ENCODE results near the gene BPIFA3.

The BPIFA3 gene

DNA sequence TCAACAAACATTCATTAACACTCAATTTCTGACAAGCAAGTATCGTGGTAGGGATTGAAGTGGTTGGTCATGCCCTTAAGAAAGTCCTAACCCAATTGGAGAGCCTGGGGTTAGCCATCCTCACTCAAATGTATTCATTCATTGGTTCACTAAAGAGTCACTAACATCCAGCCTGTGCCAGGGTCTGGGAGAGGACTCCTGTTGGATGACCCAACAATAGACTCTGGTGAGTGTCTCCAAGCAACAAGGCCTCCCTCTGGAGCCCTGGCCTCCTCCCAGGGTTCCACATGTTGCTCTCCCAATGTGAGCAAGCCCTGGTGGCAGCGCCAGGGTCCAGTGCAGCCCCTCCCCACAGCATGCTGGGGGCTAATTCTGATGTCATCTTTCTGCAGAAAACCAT lies at the start of gene BPIFA3:
BPIFA3 (plus strand) TSS at position 301 of the 400 bp plus-strand sequence. CDS start 185 bp downstream, outside the sequence.
- no peaks in the 10 kb centered on the region for H3K36me3 ChIP-seq (ENCODE audit: control insufficient read depth, insufficient read depth, low read length, severe bottlenecking)
- H3K9ac ChIP-seq (ENCODE audit: low read length): no peak within 1 kb of the TSS

DNA sequence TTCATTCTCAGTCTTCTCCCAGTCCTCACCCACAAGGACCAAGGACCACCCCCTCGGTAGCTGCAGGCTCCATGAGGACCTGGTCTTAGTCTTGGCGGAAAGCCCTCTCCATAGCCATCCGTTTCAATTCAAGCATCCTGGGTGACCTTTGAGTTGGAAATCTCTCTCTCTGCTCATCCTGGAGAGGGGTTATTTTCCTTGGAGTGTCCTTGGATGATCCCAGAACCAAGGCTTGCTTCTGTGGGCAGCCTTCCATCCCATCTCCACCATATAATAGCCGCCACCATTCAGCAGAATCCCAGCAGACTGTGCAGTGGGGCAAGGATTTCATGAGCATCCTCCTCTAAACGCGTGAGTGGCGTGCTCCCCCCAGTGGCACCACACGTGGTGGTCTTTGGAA lies 49.3 kb upstream of the BPIFA3 start, which contains the start of gene BPIFA2:
BPIFA2 (plus strand) TSS at position 301 of the 400 bp plus-strand sequence. CDS start 987 bp downstream, outside the sequence.
- DNase-seq (ENCODE audit: low read depth): no peak
- Histone ChIP-seq H3K27me3 (replicated peaks; ENCODE audit: control insufficient read depth, insufficient read depth, low read length) (peaks cover 32% of the 10 kb centered on the region), H3K9me3 (ENCODE audit: control insufficient read depth, low read length) (peaks cover 14% of the 10 kb centered on the region), H3K9ac (ENCODE audit: low read length) (no peak within 1 kb of the TSS), H3K4me1 (ENCODE audit: control insufficient read depth, insufficient read depth, low read length) (no peaks in the 10 kb centered on the region), H3K36me3 (ENCODE audit: control insufficient read depth, insufficient read depth, low read length, severe bottlenecking) (no peaks in the 10 kb centered on the region), H3K4me3 (ENCODE audit: low read length) (no peak within 1 kb of the TSS)

More for the DNA sequence above, at the start of gene BPIFA3:
- Histone ChIP-seq H3K4me1 (ENCODE audit: control insufficient read depth, insufficient read depth, low read length) (no peaks in the 10 kb centered on the region), H3K4me3 (ENCODE audit: low read length) (no peak within 1 kb of the TSS), H3K27me3 (replicated peaks; ENCODE audit: control insufficient read depth, insufficient read depth, low read length) (peaks cover 60% of the 10 kb centered on the region), H3K9me3 (ENCODE audit: control insufficient read depth, low read length) (no peaks in the 10 kb centered on the region)
- no peak for DNase-seq (ENCODE audit: low read depth)

DNA sequence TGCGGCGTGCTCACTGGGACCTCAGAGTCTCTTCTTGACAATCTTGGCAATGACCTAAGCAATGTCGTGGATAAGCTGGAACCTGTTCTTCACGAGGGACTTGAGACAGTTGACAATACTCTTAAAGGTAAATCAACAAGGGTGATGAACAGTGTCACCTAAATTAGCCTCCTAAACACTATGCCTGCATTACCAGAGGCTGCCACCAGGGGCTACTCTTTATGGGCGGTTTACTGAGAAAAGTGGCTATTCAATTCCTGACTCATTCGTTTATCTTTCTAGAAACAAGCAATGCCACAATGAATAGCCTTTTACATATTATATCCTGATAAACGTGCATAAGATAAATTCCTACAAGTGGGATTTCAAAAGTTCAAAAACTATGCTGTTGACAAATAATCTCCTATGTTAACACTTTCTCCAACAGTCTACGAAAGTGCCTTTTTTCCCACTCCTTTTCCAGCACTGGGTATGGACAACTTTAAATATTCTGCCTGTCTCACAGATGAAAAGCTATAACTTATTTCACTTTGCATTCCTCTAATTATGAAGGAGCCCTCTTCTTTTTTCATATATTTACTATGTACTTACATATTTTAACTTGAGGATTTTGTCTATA lies 47.9 kb upstream of the BPIFA3 start:
- DNase-seq (ENCODE audit: low read depth): no peak
- Histone ChIP-seq H3K4me1 (ENCODE audit: control insufficient read depth, insufficient read depth, low read length) (no peaks in the 10 kb centered on the region), H3K27me3 (replicated peaks; ENCODE audit: control insufficient read depth, insufficient read depth, low read length) (peaks cover 24% of the 10 kb centered on the region), H3K4me3 (ENCODE audit: low read length) (no peak overlapping the region), H3K9me3 (ENCODE audit: control insufficient read depth, low read length) (peaks cover 14% of the 10 kb centered on the region), H3K36me3 (ENCODE audit: control insufficient read depth, insufficient read depth, low read length, severe bottlenecking) (no peaks in the 10 kb centered on the region), H3K9ac (ENCODE audit: low read length) (no peak overlapping the region)

DNA sequence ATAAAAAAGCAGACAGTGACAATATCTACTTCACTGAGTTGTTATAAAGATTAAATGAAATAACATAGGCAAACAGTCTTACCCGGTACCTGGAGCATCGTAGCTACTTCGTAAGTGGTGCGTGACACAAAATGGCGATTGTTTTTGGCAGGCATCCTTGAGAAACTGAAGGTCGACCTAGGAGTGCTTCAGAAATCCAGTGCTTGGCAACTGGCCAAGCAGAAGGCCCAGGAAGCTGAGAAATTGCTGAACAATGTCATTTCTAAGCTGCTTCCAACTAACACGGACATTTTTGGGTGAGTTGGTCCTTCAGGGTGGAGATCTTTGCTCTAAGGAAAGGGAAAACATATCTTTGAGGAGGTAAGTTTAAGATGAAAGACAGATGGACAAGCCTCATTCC lies 44.4 kb upstream of the BPIFA3 start:
- Histone ChIP-seq H3K27me3 (replicated peaks; ENCODE audit: control insufficient read depth, insufficient read depth, low read length) (peaks cover 20% of the 10 kb centered on the region), H3K4me3 (ENCODE audit: low read length) (no peak overlapping the region), H3K9me3 (ENCODE audit: control insufficient read depth, low read length) (peaks cover 14% of the 10 kb centered on the region), H3K4me1 (ENCODE audit: control insufficient read depth, insufficient read depth, low read length) (no peaks in the 10 kb centered on the region), H3K9ac (ENCODE audit: low read length) (no peak overlapping the region), H3K36me3 (ENCODE audit: control insufficient read depth, insufficient read depth, low read length, severe bottlenecking) (no peaks in the 10 kb centered on the region)
- DNase-seq (ENCODE audit: low read depth): no peak

DNA sequence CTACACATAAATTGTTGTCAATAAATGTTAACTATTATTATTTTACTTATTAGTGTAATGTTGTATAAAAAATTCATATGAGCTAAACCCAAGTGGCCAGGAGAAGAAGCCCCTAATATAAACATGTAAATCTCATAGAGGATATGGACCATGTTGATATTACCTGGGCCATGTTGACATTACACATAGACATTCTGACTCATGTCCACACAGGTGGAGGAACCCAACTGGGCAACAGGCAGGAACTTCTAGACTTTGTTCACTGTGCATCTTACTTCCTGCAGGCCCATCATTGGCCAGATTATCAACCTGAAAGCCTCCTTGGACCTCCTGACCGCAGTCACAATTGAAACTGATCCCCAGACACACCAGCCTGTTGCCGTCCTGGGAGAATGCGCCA lies 42.0 kb upstream of the BPIFA3 start:
- Histone ChIP-seq H3K9me3 (ENCODE audit: control insufficient read depth, low read length) (no peaks in the 10 kb centered on the region), H3K27me3 (replicated peaks; ENCODE audit: control insufficient read depth, insufficient read depth, low read length) (peaks cover 17% of the 10 kb centered on the region), H3K9ac (ENCODE audit: low read length) (no peak overlapping the region), H3K36me3 (ENCODE audit: control insufficient read depth, insufficient read depth, low read length, severe bottlenecking) (no peaks in the 10 kb centered on the region), H3K4me3 (ENCODE audit: low read length) (no peak overlapping the region), H3K4me1 (ENCODE audit: control insufficient read depth, insufficient read depth, low read length) (no peaks in the 10 kb centered on the region)
- no peak for DNase-seq (ENCODE audit: low read depth)

DNA sequence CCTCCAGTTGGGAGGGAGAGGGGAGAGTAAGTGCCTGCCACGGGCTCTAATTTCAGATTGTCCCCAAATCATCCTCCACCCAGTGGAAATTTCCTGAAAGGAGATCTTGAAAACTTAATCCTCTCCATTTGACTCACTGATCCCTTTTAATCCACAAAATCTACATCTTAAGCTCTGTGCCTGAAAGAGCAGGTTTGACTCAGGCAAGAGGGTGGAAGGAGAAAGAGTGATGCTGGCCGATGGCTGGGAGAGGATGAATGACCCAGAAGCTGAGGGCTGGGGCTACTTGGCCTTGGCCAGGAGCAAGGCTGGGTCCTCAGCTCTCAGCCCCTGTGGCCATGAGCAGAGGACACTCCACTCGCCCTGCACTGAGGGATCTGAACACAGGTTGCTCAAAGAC lies 41.1 kb upstream of the BPIFA3 start:
- Histone ChIP-seq H3K9me3 (ENCODE audit: control insufficient read depth, low read length) (no peaks in the 10 kb centered on the region), H3K4me1 (ENCODE audit: control insufficient read depth, insufficient read depth, low read length) (no peaks in the 10 kb centered on the region), H3K9ac (ENCODE audit: low read length) (no peak overlapping the region), H3K27me3 (replicated peaks; ENCODE audit: control insufficient read depth, insufficient read depth, low read length) (peaks cover 17% of the 10 kb centered on the region), H3K36me3 (ENCODE audit: control insufficient read depth, insufficient read depth, low read length, severe bottlenecking) (no peaks in the 10 kb centered on the region), H3K4me3 (ENCODE audit: low read length) (no peak overlapping the region)
- DNase-seq (ENCODE audit: low read depth): no peak

DNA sequence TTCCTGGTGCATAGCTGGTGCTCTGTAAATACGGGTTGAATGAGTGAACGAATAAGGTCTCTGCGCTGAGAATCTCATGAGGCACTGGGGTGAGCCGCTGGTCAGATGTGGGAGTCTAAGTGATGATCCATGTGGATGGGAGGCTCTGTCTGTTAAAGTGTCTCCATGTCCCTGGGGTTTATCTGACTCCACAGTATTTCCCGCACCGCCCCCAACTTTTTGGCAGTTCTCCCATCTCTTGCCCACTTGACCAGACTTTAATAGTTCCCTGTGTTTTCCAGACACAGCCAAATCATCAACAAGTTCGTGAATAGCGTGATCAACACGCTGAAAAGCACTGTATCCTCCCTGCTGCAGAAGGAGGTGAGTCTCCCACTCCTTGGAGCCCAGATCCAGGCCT lies 39.3 kb upstream of the BPIFA3 start:
- H3K9me3 ChIP-seq (ENCODE audit: control insufficient read depth, low read length): no peaks in the 10 kb centered on the region
- H3K27me3 ChIP-seq (replicated peaks; ENCODE audit: control insufficient read depth, insufficient read depth, low read length): peaks cover 25% of the 10 kb centered on the region
- no peak overlapping the region for H3K9ac ChIP-seq (ENCODE audit: low read length)
- no peak for DNase-seq (ENCODE audit: low read depth)
- no peaks in the 10 kb centered on the region for H3K36me3 ChIP-seq (ENCODE audit: control insufficient read depth, insufficient read depth, low read length, severe bottlenecking)
- no peaks in the 10 kb centered on the region for H3K4me1 ChIP-seq (ENCODE audit: control insufficient read depth, insufficient read depth, low read length)
- H3K4me3 ChIP-seq (ENCODE audit: low read length): no peak overlapping the region

DNA sequence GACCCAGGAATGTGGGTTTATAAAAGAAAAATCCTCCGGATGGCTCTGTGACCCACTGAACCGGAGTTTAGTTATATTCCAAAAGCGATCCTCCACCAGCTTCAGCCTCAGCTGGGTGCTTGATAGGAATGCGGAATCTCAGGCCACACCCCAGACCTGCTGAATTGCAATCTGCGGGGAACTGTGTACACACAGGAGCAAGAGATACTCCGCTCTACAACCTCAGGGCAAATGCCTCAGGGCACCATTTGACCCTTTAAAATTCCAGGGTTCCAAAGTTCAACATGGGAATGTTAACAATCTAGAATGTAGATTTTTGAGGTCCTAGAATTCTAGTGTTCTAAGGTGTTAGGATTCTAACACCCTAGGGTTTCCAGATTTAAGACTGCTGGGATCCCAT lies 38.4 kb upstream of the BPIFA3 start:
- Histone ChIP-seq H3K36me3 (ENCODE audit: control insufficient read depth, insufficient read depth, low read length, severe bottlenecking) (no peaks in the 10 kb centered on the region), H3K4me1 (ENCODE audit: control insufficient read depth, insufficient read depth, low read length) (no peaks in the 10 kb centered on the region), H3K4me3 (ENCODE audit: low read length) (no peak overlapping the region), H3K9ac (ENCODE audit: low read length) (no peak overlapping the region), H3K9me3 (ENCODE audit: control insufficient read depth, low read length) (peaks cover 8% of the 10 kb centered on the region), H3K27me3 (replicated peaks; ENCODE audit: control insufficient read depth, insufficient read depth, low read length) (peaks cover 34% of the 10 kb centered on the region)
- DNase-seq (ENCODE audit: low read depth): no peak

DNA sequence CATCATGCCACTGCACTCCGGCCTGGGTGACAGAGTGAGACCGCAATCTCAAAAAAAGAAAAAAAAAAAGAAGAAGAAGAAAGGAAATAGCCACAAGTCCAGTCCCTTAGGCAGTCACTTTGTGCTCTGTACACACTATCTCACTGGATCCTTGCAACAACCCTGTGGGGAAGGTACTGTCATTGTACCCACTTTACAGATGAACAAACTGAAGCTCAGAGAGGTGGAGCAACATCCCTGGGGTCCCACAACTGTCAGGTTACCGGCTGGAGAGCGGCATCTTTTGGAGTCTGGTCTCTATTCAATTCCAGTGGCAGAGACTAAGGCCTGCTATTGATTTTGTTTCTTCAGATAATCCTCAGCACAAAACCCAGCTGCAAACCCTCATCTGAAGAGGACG lies 37.0 kb upstream of the BPIFA3 start:
- Histone ChIP-seq H3K4me3 (ENCODE audit: low read length) (no peak overlapping the region), H3K27me3 (replicated peaks; ENCODE audit: control insufficient read depth, insufficient read depth, low read length) (peaks cover 33% of the 10 kb centered on the region), H3K4me1 (ENCODE audit: control insufficient read depth, insufficient read depth, low read length) (no peaks in the 10 kb centered on the region), H3K9ac (ENCODE audit: low read length) (no peak overlapping the region), H3K9me3 (ENCODE audit: control insufficient read depth, low read length) (peaks cover 9% of the 10 kb centered on the region), H3K36me3 (ENCODE audit: control insufficient read depth, insufficient read depth, low read length, severe bottlenecking) (no peaks in the 10 kb centered on the region)
- no peak for DNase-seq (ENCODE audit: low read depth)

DNA sequence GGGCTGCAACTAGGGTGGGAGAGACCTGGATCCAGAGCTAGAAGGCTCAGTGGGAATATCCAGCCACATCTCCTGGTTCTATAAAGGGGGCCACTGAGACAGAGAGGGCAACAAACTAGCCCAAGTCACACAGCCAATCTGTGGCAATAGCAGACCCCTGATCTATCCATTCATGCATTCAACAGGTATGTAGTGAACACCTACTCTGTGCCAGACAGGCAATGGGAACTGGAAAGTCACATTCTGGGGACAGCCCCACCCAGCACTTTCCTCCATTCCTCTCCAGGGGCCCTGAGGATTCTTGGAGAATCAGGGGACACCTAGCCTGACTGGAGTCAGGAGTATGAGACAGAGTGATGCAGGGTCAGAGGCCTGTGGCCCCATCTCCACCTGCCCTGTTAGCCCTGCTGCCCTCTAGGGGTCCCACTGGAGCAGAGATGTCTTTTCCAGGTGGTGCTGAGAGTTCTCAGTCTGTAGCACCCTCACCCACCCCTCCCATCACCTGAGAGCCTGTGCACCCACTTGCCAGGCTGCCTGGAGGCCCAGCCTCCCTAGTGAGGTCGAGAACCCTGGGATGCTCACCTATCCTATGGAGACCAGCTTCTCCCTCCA lies 35.6 kb upstream of the BPIFA3 start:
- no peaks in the 10 kb centered on the region for H3K36me3 ChIP-seq (ENCODE audit: control insufficient read depth, insufficient read depth, low read length, severe bottlenecking)
- H3K9me3 ChIP-seq (ENCODE audit: control insufficient read depth, low read length): peaks cover 9% of the 10 kb centered on the region
- DNase-seq (ENCODE audit: low read depth): no peak
- H3K4me1 ChIP-seq (ENCODE audit: control insufficient read depth, insufficient read depth, low read length): no peaks in the 10 kb centered on the region
- no peak overlapping the region for H3K9ac ChIP-seq (ENCODE audit: low read length)
- H3K27me3 ChIP-seq (replicated peaks; ENCODE audit: control insufficient read depth, insufficient read depth, low read length): peaks cover 27% of the 10 kb centered on the region
- H3K4me3 ChIP-seq (ENCODE audit: low read length): no peak overlapping the region

DNA sequence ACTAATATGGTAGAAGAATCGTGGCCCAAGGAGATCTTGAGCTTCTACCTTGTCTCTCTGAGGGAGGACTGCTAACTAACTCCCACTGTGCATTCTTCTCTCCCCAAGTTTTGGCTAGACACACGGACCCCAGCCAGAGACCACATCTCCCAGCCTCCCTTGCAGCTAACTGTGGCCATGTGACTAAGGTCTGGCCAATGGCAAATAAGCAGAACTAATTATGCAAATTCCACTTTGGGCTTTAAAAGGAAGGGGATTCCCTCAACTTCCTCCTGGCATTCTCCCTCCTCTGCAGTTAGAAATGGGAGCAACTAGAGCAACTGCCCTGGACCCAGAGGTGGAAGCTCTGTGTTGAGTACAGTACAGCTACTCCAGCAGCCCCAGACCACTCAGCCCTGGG lies 33.8 kb upstream of the BPIFA3 start:
- Histone ChIP-seq H3K4me1 (ENCODE audit: control insufficient read depth, insufficient read depth, low read length) (no peaks in the 10 kb centered on the region), H3K9ac (ENCODE audit: low read length) (no peak overlapping the region), H3K27me3 (replicated peaks; ENCODE audit: control insufficient read depth, insufficient read depth, low read length) (peaks cover 23% of the 10 kb centered on the region), H3K4me3 (ENCODE audit: low read length) (no peak overlapping the region), H3K36me3 (ENCODE audit: control insufficient read depth, insufficient read depth, low read length, severe bottlenecking) (no peaks in the 10 kb centered on the region), H3K9me3 (ENCODE audit: control insufficient read depth, low read length) (peaks cover 9% of the 10 kb centered on the region)
- DNase-seq (ENCODE audit: low read depth): no peak
